ENCODE data around the gene GLYATL3.
A peak's percentile ranks its signal among the peaks of the same experiment; 100 is the strongest.
"Not testable (repeated sequence)": the region's sequence is repeated elsewhere in the genome, so short reads cannot be mapped to it uniquely, and the experiment has no call there.

GLYATL3 gene

DNA sequence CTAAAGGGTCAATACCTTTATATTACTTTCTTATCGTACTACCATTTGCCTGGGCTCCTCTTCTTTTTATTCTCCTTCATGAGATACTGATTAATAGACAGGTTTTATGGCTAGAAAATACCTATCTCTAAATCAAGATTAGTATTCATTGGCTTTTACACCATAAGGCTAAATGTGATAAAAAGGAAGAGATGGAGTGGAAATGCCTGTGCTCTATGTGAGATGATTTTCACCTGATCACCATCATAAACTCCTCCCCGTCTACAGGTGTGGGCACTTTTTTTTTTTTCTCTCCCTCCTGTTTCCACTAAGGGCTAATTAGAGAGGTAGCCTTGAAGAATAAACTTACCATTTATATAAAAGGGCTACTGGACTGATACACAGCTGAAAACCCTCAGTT is at the start of gene GLYATL3:
Gene GLYATL3, plus strand, starts transcription at position 301 of the 400 bp plus-strand sequence. CDS start 12,068 bp downstream, outside the sequence.
- DNase-seq = no peak

GRCh38 chr6:49453221-49453620 is 46.5 kb upstream of the GLYATL3 start:
- DNase-seq = no peak

- DNase-seq = no peak
Measured at GRCh38 chr6:49454787-49455709, 44.7 kb upstream of the GLYATL3 start.

DNA sequence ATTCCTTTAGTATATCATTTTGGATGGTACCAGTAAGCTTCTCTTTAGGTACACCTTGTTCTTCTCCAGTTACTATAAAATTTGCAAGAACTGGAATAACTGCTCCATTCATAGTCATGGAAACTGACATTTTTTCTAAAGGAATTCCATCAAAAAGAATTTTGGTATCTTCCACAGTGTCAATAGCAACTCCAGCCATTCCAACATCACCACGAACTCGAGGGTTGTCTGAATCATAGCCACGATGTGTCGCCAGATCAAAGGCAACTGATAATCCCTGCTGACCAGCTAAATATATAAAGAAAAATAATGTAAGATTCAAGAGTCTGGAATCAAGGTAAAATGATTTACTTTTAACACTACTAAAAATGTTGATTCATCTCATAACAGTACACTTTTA is 42.0 kb upstream of the GLYATL3 start:
- no peak for DNase-seq

- DNase-seq = no peak
Measured at GRCh38 chr6:49462071-49462470, 37.7 kb upstream of the GLYATL3 start.

DNA sequence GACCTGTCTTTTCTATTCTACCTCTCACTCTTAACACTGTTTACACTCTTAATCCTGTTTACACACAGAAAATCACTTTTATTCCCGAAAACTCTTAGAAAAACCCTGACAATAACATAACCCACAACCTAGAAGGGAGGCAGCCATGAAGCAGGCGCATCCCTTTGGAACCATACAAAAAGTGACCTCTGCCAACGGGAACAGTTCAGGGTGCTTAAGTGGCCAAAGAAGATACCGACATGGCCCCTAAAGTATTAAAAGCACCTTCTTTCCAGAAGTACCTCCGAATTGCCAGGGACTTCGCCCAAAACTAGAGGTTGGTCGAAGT is 37.2 kb upstream of the GLYATL3 start:
- no peak for DNase-seq

DNA sequence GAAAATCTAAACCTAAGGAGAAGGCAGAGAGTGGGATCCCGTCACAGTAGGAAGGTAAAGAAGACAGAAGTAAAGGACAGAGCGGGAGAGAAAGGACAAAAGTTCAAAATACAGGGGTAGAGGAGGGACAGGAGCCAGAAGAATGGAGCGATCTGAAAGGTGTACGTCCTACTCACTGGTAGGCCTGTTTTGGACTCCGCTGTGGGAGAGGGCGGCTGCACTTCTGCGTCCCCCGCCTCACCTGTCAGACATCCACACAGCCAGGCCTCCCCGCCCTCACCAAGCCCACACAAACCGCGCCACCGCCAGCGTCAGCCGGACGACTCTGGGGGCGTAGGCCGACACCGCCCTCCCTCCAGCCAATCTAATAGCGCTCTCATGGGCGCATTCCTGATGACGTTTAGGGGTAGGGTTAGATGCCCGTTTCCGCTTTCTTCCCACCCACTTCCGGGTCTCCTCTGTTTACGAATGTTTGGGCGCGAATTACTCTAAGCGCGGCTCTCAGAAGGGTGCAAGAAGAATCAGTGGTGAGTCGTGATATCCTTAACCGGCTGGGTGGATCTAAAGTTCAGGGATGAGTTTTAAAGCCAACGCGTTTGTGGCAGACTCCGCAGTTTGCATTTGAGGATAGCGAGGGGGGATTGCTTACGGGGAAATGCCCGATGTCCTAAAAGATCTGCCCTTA is 36.7 kb upstream of the GLYATL3 start, which contains the start of the genes CENPQ and MMUT:
Gene CENPQ, plus strand, starts transcription at position 444 of the 685 bp plus-strand sequence. CDS start 6,807 bp downstream, outside the sequence.
Gene MMUT, minus strand, starts transcription at position 327 of the 685 bp plus-strand sequence. CDS start 3,787 bp downstream, outside the sequence.
- peak; percentile 89 for DNase-seq

- DNase-seq = no peak
Measured at GRCh38 chr6:49463612-49463967, 36.1 kb upstream of the GLYATL3 start.

- DNase-seq = no peak
Measured at GRCh38 chr6:49464691-49465090, 35.0 kb upstream of the GLYATL3 start.

DNA sequence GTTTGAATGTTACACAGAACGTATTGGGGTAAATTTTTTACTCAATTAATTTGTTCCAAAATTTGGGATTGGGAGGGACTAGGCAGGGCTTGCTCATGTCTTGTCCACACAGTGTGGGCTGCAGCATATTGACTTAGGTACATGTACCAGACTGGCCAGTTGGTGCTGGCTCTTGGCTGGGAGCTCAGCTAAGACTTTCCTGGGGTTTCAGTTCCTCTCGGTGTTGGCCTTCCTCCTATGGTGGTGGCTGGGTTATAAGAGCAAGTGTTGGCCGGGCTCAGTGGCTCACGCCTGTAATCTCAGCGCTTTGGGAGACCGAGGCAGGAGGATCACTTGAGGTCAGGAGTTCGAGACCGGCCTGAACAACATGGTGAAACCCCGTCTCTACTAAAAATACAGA is 31.7 kb upstream of the GLYATL3 start:
- no peak for DNase-seq

- DNase-seq = not testable (repeated sequence)
Measured at GRCh38 chr6:49476564-49476963, 23.2 kb upstream of the GLYATL3 start.

DNA sequence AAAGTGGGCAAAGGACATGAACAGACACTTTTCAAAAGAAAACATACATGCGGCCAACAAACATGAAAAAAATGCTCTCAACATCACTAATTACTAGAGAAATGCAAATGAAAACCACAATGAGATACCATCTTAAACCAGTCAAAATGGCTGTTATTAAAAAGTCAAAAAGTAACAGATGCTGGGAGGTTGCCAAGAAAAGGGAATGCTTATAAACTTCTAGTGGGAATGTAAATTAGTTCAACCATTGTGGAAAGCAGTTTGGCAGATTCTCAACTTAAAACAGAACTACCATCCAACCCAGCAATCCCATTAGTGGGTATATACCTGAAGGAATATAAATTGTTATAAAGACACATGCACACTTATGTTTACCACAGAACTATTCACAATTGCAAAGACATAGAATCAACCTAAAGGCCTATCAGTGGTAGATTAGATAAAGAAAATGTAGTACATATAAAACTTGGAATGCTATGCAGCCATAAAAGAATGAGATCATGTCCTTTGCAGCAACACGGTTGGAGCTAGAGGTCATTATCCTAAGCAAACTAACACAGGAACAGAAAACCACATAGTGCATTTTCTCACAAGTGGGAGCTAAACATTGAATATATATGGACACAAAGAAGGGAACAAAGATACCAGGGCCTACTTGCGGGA is 20.3 kb upstream of the GLYATL3 start:
- no peak for DNase-seq

DNA sequence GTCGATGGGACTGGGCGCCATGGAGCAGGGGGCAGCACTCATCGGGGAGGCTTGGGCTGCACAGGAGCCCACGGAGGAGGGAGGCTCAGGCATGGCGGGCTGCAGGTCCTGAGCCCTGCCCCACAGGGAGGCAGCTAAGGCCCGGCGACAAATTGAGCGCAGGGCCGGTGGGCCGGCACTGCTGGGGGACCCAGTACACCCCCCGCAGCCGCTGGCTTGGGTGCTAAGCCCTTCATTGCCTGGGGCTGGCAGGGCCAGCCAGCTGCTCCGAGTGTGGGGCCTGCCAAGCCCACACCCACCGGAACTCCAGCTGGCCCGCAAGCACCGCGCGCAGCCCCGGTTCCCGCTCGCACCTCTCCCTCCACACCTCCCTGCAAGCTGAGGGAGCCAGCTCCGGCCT is 17.9 kb upstream of the GLYATL3 start:
- DNase-seq = not testable (repeated sequence)

DNA sequence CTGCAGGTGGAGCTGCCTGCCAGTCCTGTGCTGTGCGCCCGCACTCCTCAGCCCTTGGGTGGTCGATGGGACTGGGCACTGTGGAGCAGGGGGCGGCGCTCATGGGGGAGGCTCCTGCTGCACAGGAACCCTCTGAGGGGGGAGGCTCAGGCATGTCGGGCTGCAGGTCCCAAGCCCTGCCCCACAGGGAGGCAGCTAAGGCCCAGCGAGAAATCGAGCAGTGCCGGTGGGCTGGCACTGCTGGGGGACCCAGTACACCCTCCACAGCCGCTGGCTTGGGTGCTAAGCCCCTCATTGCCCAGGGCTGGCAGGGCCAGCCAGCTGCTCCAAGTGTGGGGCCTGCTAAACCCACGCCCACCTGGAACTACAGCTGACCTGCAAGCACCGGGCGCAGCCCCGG is 16.3 kb upstream of the GLYATL3 start:
- not testable (repeated sequence) for DNase-seq

GRCh38 chr6:49490633-49491032 is 9.1 kb upstream of the GLYATL3 start:
- DNase-seq = no peak

DNA sequence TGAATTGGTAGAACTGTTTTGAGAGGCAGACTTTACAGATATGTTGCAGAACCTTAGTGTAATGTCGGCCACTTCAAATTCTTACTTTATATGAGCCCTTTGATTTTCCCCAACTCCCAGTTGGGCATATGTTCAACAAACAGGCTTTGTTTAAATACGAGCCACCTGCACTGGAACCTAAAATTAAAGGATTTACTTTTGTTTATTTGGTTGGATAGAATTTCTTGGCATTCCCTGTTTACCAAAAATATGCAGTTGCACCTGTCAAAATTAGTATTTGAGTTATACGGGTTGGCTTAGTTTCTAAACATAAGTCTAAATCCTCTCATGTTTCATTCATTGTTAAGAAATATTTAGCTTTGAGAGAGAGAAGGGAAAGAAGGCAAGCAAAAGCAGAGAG is 2.4 kb upstream of the GLYATL3 start:
- no peak for DNase-seq

- no peak for DNase-seq
Measured at GRCh38 chr6:49499126-49499525, 597 bp upstream of the GLYATL3 start.

- no peak for DNase-seq
Measured at GRCh38 chr6:49504666-49505065, 4.9 kb downstream of the GLYATL3 start.

DNA sequence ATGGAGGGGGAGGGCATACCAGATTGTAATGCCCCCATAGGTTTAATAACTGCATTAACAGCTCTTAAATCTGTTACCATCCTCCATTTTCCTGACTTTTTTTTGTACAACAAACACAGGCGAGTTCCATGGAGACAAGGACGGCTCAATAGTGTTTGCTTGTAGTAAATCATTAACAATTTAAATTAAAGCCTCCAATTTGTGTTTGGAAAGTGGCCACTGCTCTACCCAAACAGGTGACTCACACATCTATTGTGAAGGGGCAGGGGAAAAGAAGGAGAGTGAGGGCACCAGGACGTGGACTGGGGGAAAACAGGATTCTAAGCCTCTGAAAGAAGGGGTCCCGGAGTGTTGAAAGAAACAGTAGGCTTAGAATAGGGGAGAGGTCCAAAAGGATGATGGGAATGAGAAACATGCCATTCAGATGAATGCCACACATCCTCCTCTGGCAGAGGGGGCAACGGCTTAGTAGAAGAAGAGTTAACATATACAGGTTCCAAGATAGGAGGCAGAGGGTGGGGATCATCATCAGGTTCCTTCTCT is 6.9 kb downstream of the GLYATL3 start:
- DNase-seq = no peak

DNA sequence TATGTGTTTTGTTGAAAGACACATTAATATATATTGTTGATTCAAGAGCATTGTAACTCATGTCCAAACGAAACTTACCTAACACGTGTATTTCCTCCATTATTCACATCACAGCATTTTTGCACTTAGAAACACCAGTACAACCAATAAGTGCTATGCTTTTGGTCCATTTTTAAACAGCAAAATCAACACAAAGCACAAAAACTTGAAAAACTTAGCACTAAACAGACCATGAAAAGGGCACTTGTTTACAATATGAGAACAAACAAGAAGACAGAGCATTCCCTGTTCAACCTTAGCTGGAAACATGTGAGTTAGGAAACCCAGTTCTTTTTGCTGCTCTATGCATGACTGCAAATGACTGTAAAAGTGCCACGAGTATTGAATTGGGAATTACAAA is 9.6 kb downstream of the GLYATL3 start:
- DNase-seq = no peak

- no peak for DNase-seq
Measured at GRCh38 chr6:49513153-49513989, 13.6 kb downstream of the GLYATL3 start.

Measured in CD4-positive, alpha-beta T cell treated with Interleukin-17A for 4 hours (primary cell).